GM21381 (cell line): Measurements from ENCODE around the gene TTLL8.
A peak's percentile ranks its signal among the peaks of the same experiment; 100 is the strongest.

Experiments used
- ATAC-seq: cut with Tn5 transposase; IDR thresholded peaks from one replicate; pipeline ENCODE4 v1.9.1; 2021; ENCODE audit warnings: mild to moderate bottlenecking, moderate library complexity; ENCODE audit not compliant: unreplicated experiment

Gene TTLL8

GRCh38 chr22:49970528-49971231, 87.4 kb downstream of the TTLL8 start:
- peak; percentile 59 for ATAC-seq

GRCh38 chr22:49969751-49970527, 88.2 kb downstream of the TTLL8 start:
- ATAC-seq, result peak; percentile 1

- ATAC-seq, result no peak
Observed at GRCh38 chr22:49968831-49969661, 89.1 kb downstream of the TTLL8 start.
